ENCODE results near the gene LACC1. TPM values are rescaled to one million over a fixed set of nuclear protein-coding genes. Genes with fewer than 3 reads are reported as not detected.

LACC1 gene
- total and polyA plus RNA-seq, 2 of the 8 experiments (the other 6 are each of a cell fraction or from before 2014, with no cell fraction given): 0.57 to 3.6 TPM

DNA sequence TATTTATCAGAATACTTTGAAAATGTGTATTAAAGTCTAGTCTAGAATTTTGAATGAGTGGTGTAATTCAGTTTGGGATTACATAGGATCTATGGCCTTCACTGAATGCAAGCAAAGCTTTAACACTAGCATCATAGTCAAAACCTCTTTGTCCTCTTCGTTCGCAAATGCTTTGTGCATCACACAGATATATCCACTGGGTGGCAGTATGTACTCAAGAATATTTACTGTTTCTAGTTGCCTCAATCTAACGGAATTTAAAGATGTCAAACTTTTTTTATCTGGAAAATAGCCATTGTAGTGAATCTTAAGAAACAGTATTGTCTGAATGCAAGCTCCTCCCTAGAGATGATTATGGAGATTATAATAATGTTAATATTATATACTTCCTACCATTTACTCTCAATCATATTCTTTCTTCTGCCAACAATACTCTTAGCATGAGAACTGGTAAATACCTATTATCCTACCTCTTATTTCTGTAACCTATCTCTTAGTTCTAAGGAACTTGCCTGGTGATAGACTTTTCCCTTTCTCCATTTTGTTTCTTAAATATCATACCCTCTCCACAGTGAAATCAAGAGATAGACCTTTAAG, 25.8 kb downstream of the LACC1 start (continued):
- no peak for TF ChIP-seq BACH1 (IDR thresholded peaks at IDR 0.05; ENCODE audit: low read length)
- TF ChIP-seq ZNF274 (IDR thresholded peaks at IDR 0.05; ENCODE audit: borderline replicate concordance, extremely low read depth, low read length): no peak
- TF ChIP-seq HDAC2 (IDR thresholded peaks at IDR 0.05; ENCODE audit: borderline replicate concordance in 1 of 2, low read depth in 2 of 2, low read length in 2 of 2): no peak
- TF ChIP-seq RAD21 (IDR thresholded peaks at IDR 0.05 in 1 of 2, conservative IDR thresholded peaks at IDR 0.05 in 1 of 2; ENCODE audit: low read depth in 2 of 2, low read length in 2 of 2): peak; percentile 90 to 92
